COLO829 (cell line): Measurements from ENCODE around the gene MEIG1.
"Not testable (repeated sequence)": the region's sequence is repeated elsewhere in the genome, so short reads cannot be mapped to it uniquely, and the experiment has no call there.

Source experiments
- DNase-seq: peaks from one replicate; pipeline ENCODE4 v3.0.0; 2012; ENCODE audit warnings: low spot score

The MEIG1 gene

DNA sequence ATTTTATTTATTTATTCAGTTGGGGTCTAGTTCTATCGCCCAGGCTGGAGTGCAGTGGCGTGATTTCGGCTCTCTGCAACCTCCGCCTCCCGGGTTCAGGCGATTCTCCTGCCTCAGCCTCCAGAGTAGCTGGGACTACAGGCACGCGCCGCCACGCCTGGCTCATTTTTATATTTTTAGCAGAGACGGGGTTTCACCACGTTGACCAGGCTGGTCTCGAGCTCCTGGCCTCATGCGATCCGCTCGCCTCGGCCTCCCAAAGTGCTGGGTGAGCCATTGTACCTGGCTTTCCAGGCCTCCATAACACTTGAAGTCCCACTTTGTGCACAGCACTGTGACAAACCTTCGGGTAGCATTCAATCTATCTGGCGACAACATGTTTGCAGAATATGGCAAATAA, 4.3 kb upstream of the MEIG1 start:
- no peak for DNase-seq

DNA sequence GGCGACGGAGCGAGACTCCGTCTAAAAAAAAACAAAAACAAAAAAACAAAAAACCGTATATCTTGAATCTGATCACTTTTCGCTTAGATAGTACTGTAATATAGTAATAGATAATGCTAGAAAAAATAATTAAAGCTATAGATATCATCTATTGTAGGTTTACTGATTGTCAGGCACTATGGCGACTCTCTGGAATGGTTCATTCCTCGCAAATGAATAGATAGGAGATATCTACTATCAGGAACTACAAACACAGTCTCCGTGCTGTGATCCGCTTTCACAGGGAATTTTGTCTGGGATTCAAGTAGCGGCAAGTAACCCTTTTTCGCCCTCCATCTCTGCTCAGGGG, 342 bp upstream of the MEIG1 start:
- DNase-seq: no peak

GRCh38 chr10:14967897-14968296, 8.7 kb downstream of the MEIG1 start:
- DNase-seq: no peak

DNA sequence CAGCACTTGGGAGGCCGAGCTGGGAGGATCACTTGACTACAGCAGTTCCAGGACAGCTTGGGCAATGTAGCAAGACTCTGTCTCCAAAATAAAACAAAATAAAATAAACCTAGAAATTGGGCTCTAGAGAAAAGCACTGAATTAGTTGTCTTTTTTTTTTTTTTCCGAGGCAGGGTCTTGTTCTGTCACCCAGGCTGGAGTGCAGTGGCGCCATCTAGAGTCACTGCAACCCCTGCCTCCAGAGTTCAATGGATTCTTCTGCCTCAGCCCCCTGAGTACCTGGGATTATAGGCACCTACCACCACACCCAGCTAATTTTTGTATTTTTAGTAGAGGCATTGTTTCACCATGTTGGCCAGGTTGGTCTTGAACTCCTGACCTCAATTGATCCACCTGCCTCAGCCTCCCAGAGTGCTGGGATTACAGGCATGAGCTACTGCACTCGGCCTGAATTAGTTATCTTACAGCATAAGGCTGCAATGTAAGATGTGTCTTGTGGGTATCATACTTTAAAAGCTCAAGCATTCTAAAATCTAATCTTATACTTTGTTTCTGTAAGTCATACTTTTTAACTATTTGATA, 12.8 kb downstream of the MEIG1 start:
- DNase-seq: no peak

DNA sequence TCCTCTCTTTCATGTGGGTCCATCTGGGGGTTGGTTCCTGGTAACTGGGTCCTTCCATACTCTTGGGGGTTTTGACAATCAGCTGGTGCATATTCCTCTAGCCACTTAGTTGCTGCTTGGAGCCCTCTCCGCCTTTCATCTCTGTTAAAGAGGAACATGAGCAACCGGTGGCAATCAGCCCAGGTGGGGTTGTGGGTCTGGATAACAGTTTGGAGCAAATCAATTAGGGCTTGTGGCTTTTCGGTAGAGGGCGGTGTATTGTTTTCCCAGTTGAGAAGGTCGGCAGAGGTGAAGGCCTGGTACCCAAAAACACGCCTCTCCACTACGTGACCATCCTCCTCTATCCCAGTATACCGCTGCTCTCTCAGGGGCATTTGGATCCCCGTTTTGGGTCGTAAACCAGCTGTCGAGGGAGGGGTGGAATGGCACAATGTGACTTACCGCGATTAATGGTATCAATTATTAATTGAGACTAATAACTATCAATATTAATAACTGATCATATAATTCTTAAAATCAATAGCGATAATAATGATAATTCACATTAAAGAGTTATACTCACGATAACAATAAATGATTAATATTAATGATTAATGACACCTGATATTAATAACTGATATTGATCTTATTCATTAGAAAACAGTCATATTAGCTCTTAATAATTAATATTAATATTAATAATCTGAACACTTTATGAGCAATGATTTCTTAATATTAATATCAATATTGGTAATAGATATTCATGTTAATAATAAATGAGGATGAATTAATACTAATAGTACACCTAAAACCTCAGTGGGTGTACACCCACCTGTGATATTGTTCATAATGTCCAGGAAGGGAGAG, 15.2 kb downstream of the MEIG1 start:
- DNase-seq: not testable (repeated sequence)

GRCh38 chr10:14975672-14976273, 16.6 kb downstream of the MEIG1 start:
- DNase-seq: no peak

DNA sequence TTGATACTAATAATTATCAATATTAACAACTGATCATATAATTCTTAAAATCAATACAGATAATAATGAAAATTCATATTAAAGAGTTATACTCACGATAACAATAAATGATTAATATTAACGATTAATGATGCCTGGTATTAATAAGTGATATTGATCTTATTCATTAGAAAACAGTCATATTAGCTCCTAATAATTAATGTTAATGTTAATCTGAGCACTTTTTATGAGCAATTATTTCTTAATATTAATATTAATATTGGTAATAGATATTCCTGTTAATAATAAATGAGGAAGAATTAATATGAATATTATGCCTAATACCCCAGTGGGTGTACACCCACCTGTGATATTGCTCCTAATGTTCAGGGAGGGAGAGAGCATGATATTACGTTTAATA, 23.6 kb downstream of the MEIG1 start:
- DNase-seq: no peak

DNA sequence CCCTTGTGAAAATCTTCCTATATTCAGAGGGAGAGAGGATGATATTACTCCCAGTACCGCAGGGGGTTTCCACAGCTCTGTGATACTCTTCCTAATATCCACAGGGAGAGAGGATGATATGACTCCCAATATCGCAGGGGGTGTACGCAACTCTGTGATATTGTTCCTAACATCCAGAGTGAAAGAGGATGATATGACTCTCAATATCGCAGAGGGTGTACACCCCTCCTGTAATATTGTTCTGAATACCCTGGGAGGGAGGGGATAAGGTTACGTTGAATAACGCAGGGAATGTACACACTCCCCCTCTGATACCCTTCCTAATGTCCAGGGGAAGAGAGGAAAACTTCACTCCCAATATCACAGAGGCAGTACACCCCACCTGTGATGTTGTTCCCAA, 30.4 kb downstream of the MEIG1 start:
- DNase-seq: not testable (repeated sequence)

DNA sequence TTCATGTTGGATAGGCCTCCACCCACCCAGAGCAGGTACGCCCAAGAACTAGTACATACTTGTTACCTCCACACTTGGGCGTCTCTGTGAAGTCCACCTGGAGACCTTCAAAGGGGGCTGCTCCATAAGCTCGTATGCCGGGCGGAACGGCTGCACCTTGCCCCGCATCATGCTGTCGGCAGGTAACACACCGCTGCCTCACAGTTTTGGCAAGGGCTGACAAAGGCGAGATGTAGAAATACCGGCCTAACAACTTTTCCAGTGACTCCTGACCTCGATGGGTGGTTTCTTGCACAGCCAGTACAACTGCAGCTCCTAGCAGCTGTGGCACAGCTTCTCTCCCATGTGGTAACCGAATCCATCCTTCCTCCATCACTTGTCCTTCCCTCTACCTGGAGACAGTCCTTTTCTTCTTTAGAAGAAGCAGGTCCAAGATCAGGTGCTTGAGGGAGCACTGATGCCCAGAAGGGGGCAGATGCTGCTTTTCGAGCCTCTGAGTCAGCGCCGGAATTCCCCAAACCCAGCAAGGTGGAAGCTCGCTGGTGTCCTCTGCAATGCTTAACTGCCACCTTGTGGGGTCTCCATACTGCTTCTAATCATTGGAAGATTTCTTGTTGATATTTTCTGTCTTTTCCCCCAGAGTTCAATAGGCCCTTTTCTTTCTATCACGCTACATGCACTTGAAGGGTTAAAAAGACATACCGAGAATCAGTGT, 32.0 kb downstream of the MEIG1 start:
- not testable (repeated sequence) for DNase-seq

- peak; percentile 27 for DNase-seq
Measured at GRCh38 chr10:14992336-14992735, 33.1 kb downstream of the MEIG1 start.

- not testable (repeated sequence) for DNase-seq
Measured at GRCh38 chr10:14993500-14994455, 34.6 kb downstream of the MEIG1 start.

GRCh38 chr10:14995964-14996565, 36.9 kb downstream of the MEIG1 start:
- DNase-seq: no peak

DNA sequence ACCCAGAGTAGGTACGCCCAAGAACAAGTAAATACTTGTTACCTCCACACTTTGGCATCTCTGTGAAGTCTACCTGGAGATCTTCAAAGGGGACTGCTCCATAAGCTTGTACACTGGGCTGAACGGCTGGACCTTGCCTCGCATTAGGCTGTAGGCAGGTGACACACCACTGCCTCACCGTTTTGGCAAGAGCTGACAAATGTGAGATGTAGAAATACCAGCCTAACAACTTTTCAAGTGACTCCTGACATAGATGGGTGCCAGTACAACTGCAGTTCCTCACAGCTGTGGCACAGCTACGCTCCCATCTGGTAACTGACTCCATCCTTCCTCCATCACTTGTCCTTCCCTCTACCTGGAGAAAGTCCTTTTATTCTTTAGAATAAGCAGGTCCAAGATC, 54.3 kb downstream of the MEIG1 start:
- not testable (repeated sequence) for DNase-seq

DNA sequence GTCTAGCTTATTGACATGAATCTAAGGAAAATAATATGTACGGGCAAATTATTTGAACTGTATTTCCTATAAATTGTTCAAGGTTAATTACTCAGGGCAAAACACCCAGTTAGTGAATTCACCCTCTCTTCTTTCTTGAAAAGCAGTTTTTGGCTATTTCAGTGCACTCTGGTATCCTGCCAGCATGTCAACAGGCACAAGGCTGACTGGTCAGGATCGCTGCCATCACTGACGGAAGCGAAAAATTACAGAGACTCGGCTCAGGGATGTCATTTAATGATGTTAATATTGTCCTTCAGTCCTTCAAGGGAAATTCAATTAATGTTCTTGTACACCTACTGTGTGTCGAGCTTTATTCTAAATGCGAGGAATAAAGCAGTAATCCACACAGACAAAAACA, 56.3 kb downstream of the MEIG1 start:
- DNase-seq: no peak

- not testable (repeated sequence) for DNase-seq
Measured at GRCh38 chr10:15020966-15021365, 61.8 kb downstream of the MEIG1 start.
